GM21529 (cell line): ENCODE measurements around the gene DIS3L2.
"Not testable (repeated sequence)": the region's sequence is repeated elsewhere in the genome, so short reads cannot be mapped to it uniquely, and the experiment has no call there.

Experiments used
- ATAC-seq: cut with Tn5 transposase; IDR thresholded peaks from one replicate; pipeline ENCODE4 v1.9.1; 2021; ENCODE audit not compliant: unreplicated experiment

Gene DIS3L2

DNA sequence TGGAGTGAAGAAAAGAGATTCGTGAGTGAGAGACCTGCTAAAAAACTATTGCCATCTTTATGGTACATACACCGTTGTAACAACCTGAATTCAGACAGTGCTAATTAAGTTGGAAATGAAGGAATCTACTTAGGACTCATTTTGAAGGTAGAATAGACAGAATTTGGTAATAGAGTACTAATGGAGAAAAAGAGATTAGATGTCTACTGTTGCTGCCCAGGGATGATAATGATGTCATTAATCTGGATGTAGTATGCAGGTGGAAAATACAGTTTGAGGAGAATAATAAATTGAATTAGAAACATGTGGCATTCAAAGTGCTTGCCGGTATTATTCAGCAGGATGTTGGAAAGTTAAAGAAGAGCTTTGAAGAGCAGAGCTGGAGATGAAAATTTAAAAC is 44.7 kb downstream of the DIS3L2 start:
- no peak for ATAC-seq

DNA sequence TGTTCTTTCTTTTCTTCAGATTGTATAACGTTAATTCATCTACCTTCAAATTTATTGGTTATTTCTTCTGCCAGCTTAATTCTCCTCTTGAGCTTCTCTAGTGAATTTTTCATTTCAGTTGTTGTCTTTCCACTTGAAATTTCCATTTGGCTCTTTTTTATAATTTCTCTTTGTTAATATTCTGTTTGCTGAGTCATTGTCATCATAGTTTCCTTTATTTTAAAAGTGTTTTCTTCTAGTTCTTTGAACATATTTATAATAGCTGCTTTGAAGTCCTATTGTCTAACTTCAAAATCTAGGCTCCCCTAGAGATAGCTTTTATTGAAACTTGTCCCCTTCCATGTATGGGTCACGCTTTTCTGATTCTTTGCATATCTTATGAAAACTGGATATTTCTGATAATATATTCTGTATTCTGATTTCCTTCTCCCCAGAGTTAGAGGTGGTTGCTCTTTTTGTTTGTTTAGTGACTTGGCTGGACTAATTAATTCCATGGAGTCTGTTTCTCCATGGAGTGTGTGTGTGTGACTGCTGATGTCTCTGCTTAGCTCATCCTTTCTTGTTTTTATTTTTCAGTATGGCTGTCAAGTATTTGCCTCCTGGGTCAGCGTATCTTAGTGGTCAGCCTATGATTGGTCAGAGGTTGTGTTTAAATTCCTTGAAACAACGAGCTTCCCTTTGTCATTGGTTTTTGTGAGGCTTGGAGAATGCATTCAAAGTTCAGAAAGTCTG is 47.6 kb downstream of the DIS3L2 start:
- ATAC-seq, result no peak

DNA sequence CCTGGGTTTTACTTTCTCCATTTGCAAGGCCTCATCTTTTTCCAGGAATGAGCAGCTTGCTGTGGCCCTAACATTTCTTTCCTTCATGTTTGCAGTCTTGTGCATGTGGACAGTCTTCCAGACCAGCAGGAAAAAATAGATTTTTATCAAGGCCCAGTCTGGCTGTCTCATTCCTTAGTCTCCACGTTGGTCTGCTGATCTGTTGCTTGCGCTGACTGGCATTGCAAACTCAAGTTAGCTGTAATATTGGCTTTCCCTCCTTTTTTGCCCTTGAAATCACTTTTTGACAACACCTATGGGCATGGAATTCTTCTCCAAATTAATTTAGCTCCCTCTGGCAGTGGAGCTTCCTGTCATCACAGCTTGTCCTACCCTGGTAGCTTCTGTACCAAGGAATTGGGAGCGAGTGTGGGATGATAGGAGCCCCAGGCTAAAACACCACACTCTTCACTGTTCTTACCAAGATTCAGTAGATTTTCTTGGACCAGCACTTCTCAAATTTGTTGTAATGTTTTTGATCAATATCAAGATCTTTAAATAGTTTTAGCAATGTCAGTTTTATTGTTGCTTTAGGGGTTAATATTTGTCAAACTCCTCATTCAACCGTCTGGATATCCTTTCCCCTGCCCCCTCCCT is 48.2 kb downstream of the DIS3L2 start:
- ATAC-seq, result no peak

DNA sequence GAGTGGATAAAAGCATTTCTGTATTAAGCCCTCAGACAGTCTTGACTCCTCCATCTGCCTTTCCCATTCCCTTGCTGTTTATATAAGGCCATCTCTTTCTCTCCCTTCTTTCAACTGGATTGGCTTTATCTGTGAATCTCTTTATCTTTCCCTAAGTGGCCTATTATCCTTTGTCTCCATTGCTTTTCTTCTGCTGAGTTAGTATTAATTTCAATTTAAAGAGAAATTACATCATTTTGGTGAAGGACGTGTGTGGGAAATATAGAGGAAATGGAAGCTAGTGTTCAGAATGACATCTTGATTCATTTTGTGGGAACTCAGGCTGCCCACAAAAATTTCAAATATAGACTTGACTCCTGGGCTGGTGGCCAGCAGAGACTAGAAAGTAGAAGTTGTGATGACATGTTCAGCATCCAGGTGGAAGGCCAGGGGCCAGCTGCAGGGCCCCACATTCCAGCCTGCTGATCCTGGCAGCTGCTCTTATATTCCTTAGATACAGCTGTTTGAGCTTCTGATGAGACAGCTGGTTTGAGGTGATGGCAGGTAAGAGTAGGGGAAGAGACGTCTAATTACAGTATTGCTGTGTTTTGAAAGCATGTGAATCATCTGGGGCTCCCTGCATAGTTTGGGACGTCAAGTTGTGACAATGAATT is 52.3 kb downstream of the DIS3L2 start:
- ATAC-seq, result no peak

DNA sequence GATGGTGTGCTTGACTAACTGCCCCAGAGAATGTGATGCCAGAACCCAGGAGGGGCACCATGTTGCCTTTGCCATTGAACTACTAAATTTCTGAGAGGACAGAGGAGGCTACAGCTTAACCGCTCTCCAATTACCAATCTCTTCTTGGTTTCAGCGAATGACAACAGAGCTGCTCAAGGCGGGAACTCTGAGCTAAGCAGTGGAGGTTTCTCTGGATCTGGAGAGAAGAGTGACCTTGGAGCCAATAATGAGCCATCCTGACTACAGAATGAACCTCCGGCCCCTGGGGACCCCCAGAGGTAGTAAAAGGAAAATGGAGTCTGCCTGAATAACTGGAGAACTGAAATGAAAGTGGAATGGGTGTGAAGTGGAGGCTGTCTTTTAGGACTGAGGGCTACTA is 53.2 kb downstream of the DIS3L2 start:
- no peak for ATAC-seq

DNA sequence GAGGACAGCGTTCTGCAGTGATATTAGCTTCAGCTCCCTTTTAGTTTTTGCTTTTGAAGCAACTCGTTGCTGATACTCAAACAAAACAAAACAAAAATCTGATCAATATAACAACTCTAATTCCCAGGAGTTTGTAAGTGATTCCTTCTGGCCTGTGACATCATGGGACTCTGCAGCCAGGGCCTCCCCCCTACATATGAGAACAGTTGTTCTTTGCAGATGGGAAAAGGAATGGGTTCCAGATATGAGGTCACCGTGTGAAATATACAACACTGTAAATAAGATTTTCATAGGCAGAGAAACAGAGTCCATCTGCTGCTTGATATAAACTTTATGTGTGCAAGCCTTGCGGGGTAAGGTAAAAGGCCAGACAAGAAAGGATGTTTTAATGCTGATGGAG is 56.7 kb downstream of the DIS3L2 start:
- no peak for ATAC-seq

DNA sequence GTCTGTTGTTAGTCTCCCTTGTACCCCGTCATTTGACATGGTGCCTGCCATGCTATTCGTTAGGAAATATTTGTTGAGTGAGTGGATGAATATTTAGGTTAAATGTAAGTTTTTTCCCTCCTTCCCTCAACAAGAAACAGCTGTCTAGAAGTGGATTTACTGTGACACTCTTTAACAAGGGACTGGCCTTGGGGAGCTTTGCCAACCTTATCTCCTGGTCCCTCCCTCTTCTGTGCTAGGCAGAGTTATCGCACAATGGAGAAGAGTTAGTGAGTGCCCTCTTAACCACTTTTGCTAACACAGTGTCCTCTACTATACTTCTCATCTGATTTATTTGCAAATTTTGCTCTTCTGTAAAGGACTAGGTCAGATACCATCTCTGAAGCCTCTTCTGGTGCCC is 61.2 kb downstream of the DIS3L2 start:
- ATAC-seq, result no peak

DNA sequence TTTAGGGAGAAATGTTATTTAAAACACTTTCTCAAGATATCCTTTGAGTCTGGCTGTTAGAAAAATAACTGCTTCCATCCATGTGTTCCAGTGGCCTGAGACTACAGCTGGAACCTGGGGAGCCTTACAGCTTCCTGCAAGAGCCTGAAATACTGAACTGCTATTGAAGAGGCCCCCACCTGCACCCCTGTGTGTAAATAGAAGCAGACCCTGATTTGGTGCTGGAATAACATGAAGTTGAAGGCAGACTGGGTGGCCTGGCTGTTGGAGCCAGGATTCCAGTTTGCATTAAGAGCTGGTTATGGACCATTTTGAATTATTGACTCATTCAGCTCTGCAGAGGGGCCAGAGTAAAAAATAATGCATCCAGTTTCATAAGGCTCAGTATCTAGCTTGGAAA is 61.9 kb downstream of the DIS3L2 start:
- no peak for ATAC-seq

DNA sequence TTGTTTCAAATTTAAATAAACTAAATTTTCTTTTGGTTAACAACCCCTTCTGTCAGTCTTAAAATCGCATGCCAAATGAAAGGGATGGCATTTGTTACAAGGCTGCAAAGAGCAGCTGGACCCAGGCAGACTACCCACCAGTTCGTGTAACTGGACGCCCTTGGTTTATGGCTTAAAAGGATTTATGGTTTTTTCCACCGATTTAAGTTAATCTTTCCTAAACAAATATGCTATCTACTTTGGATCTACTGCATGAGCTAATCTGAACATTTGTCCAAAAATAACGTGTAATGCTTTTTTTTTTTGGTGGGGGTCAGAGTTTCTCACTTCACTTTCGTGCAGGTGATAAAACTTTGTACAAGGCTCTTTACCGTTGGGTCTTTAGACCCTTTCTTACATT is 62.9 kb downstream of the DIS3L2 start:
- no peak for ATAC-seq

DNA sequence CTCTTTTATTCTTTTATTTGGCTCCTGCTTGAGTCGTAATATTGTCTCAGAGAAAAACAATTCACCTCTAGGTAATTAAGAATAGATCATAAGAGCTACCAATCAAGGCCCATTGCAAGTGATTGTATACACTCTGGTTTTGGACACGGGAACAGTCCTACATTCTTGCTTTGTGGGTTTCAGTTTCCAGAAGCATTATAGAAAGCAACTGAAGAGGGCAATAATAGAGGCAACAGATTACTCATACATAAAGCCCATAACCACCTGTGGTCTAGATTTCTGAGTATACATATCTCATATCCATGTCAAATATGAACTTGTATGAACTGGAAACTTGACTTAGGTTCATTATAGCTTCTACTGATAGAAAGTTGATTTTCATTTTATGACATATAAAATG is 65.4 kb downstream of the DIS3L2 start:
- peak; percentile 99 for ATAC-seq

DNA sequence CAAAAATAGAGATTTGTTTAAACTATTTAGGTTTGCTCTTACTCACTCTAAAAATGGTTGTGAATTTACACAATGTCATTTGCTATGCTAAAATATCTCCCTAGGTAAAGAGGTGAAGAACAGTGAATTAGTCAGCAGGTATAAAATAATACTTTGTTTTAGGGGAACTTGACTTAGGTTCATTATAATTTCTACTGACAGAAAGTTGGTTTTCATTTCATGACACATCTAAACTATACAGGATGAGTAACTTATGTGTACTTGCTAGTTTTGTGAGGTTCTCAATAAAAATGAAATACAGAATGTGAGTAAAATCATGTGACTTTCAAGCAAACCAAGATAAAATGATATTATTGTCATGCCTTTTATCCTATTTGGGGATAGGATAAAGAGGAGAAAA is 66.0 kb downstream of the DIS3L2 start:
- no peak for ATAC-seq

DNA sequence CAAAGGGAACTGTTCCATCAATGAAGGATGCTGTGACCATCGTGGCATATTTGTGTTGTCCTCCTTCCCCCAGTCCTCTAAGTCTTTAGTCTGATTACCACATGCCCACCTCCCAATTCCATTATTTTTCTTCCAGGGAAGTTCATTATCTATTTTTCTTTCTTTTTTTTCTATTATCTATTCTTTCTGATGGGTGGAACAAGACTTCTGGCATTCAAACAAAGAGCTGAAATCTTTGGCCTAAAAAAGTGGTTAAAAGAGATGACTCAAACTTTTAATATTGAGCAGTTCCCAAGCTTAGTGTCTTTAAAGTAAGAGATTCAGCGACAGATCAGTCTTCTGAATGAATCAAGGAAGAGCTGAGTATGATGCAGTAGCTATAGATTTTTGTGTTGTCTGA is 66.6 kb downstream of the DIS3L2 start:
- no peak for ATAC-seq

DNA sequence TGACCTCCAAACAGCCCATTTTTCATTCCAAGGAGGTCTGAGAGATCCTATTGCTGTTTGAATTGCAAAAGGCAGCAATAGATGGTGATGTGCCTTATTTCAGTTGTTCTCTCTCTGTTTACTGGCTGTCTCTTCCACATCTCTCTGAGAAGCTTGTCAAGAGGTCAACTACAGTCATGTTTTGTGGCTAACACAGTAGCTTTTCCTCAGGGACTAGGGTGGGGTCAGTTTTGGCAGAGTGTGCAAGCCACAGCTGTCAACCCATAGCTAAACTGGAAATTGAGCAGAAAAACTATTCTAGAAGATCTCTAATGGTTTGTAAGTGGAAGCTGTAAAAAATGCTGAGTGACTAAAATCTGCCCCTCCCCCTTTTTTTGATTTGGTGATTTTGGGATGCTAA is 67.1 kb downstream of the DIS3L2 start:
- ATAC-seq, result no peak

DNA sequence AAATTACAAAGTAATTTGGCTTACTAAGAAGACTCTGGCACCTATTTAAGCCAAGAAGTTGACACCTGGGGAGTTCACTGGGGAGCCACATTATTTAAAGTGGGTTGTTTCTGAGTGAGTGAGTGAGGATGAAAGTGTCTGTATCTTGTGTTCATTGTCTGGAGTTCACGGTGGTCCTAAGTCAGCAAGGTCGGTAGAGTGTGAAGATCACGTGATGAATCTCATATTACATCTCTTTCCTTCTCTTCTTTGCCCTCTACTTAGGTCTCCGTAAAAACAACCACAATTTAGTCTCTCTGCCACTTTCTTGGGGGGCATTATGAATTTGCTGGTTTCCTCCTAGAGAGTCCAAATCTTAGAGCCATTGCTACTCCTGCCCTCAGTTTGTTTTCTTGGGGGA is 67.8 kb downstream of the DIS3L2 start:
- ATAC-seq, result no peak

DNA sequence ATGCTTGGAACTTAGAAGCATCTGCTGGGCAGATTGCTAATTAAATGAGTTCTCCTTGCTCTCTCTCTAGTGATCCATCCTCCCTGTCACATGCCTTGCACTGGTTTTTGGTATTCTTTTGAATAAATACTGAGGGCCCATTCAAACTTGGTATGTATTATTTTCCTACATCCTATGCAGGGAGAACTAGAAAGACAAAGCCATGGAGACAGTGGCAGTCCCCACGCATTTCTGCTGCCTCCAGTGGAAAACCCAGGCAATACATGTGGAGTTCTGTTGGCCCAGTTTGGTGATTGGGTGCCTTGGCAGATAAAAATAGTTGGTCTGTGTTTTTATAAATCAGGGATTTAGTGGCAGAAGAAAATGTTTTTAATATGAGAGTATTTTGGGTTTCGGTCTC is 68.7 kb downstream of the DIS3L2 start:
- no peak for ATAC-seq

DNA sequence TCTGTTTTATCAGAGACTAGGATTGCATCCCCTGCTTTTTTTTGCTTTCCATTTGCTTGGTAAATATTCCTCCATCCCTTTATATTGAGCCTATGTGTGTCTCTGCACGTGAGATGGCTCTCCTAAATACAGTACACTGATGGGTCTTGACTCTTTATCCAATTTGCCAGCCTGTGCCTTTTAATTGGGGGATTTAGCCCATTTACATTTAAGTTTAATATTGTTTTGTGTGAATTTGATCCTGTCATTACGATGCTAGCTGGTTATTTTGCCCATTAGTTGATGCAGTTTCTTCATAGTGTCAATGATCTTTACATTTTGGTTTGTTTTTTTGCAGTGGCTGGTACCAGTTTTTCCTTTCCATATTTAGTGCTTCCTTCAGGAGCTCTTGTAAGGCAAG is 73.8 kb downstream of the DIS3L2 start:
- not testable (repeated sequence) for ATAC-seq

DNA sequence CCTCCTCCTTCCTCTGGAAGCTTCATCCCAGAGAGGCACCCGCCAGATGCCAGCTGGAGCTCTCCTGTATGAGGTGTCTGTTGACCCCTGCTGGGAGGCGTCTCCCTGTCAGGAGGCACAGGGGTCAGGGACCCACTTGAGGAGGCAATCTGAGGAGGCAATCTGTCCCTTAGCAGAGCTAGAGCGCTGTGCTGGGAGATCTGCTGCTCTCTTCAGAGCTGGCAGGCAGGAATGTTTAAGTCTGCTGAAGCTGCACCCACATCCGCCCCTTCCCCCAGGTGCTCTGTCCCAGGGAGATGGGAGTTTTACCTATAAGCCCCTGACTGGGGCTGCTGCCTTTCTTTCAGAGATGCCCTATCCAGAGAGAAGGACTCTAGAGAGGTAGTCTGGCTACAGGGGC is 75.4 kb downstream of the DIS3L2 start:
- ATAC-seq, result not testable (repeated sequence)

DNA sequence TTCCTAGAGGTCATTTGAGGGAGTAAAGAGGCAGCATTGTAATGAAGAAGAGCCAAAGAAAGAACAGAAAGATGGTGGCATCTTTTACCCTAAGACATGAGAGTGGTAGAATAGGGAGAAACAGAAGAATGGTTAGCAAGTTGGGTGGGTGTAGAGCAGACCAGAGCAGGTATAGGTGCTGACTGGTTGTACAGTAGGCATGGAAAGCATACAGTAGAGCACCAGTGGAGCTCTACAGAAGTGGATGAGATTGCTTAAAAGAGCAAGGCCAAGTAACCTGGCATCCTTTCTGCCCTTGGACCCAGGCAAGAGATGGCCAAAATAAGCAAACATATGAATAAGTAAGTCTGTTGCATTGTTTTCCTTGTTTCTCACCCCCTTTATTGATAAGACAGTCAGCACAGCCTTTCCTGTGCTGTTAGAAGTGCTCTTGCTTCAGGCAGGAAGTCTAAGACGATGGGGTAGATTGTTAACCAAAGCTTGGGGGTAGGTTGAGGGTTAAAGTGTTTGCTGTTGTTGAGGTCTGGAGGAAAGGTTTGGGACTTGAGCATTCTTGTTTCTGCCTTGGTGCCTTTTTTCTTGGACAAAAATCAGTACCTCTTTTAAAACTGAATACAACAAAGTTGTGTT is 76.9 kb downstream of the DIS3L2 start:
- no peak for ATAC-seq

DNA sequence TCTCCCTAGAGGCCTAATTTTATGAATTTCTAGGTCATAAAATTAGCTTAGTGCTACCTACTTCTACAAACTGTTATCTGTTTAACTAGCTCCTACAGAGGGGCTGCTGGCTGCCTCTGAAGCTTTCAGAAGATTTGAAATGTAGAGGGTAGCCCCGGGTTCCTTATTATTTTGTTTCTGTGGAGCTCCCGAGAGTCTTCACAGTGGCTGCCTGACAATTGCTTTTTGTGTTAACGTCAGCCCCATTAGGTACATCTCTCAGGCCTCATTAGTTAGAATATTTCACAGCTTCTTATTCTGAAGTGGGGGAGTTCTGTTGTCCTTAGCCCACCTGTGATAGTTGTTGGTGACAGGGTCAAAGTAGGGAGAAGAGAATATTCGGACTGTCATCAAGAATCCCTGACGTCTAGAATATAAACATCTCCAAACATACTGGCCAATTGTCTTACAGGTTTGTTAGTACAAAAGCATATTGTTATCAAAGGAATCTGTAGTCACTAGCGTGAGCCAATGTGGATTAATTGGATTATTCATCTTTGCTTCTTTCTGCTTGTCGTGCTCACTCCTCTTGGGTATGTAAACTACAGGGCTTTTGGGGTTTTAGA is 77.5 kb downstream of the DIS3L2 start:
- ATAC-seq, result no peak

DNA sequence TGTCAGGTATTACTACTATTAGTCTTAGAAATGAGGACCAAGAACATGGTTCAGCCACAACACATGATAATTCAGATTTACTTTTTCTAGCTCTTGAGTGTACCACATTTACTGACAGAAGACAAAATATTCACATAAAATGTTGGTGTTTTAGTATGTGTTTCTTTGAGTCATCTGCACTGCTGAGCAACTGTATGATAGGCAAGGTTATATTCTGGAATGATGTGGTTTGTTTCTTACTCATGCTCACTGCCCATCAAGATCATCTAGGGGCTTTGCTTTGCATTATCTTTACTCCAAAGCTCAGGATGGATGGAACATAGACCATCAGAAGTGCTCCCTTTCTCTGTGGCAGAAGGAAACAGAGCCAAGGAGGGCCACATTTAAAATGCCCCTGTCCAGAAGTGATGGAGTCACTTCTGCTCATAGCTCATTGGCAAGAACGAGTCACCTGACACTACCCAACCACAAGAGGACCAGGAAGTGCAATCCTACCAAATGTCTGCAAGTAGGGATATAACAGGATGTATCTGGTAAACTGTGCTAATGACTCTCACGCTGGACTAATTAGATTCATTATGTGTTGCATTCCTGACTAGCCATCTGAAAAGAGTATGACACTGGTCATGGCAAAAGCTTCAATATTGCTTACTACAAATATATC is 81.5 kb downstream of the DIS3L2 start:
- no peak for ATAC-seq

DNA sequence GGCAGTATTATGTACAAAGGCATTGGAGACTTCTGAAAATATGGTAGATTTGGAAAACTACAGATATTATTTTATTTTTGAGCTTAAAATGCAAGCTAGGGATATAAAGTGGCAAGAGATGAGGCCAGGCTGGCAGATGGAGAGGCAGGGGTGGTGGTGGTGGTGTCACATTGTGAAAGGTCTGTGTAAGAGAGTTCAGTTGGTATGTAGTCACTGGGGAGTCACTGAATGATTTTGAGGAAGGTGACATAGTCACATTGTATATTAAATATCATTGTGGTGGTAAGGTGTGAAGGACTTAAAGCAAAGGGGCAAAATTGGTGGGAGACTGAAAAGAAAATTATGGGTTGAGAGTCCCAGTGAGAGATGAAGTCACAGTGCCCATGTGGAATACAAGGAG is 82.5 kb downstream of the DIS3L2 start:
- ATAC-seq, result no peak
